GM12864 (cell line): ENCODE measurements around the gene TEX2.
"Not testable (repeated sequence)": the region's sequence is repeated elsewhere in the genome, so short reads cannot be mapped to it uniquely, and the experiment has no call there.

Experiments
- DNase-seq: peaks from one replicate; pipeline ENCODE4 v3.0.0-alpha.2; 2011; ENCODE audit warnings: low read depth
- H3K4me3 ChIP-seq: 2 replicates; pipeline ENCODE4 v1.5.1; 2011; ENCODE audit warnings: mild to moderate bottlenecking, low read depth, low read length, control low read depth
- CTCF ChIP-seq: IDR thresholded peaks from 2 replicates; pipeline ENCODE4 v1.5.1; 2011; ENCODE audit warnings: low read depth, mild to moderate bottlenecking, moderate library complexity, low read length, control low read depth, inconsistent platforms; ENCODE audit errors: missing control alignments

Gene TEX2

GRCh38 chr17:64176556-64176955, 86.5 kb downstream of the TEX2 start:
- no peak for TF ChIP-seq CTCF
- H3K4me3 ChIP-seq = no peak overlapping the region
- DNase-seq = no peak

GRCh38 chr17:64174686-64175456, 88.2 kb downstream of the TEX2 start:
- H3K4me3 ChIP-seq = no peak overlapping the region
- TF ChIP-seq CTCF = no peak
- no peak for DNase-seq

- no peak for DNase-seq
- TF ChIP-seq CTCF = no peak
- H3K4me3 ChIP-seq = no peak overlapping the region
Measured at GRCh38 chr17:64173646-64174045, 89.4 kb downstream of the TEX2 start.

- DNase-seq = no peak
- TF ChIP-seq CTCF = no peak
Measured at GRCh38 chr17:64172510-64172909, 90.5 kb downstream of the TEX2 start.

GRCh38 chr17:64171041-64171440, 92.0 kb downstream of the TEX2 start:
- no peak overlapping the region for H3K4me3 ChIP-seq
- DNase-seq = no peak
- TF ChIP-seq CTCF = no peak

More at GRCh38 chr17:64172510-64172909, 90.5 kb downstream of the TEX2 start:
- H3K4me3 ChIP-seq = no peak overlapping the region

GRCh38 chr17:64170286-64170685, 92.8 kb downstream of the TEX2 start:
- H3K4me3 ChIP-seq = no peak overlapping the region
- no peak for TF ChIP-seq CTCF
- no peak for DNase-seq

- not testable (repeated sequence) for H3K4me3 ChIP-seq, DNase-seq
Measured at GRCh38 chr17:64167666-64168065, 95.4 kb downstream of the TEX2 start.

- no peak for DNase-seq
- H3K4me3 ChIP-seq = no peak overlapping the region
- TF ChIP-seq CTCF = no peak
Measured at GRCh38 chr17:64166876-64167275, 96.2 kb downstream of the TEX2 start.
